Right forelimb (tissue), 1 donor: ENCODE data around the gene COPS2.

Experiments
- DNase-seq: peaks from one replicate; pipeline ENCODE4 v3.0.0-alpha.2; 2018

Gene COPS2

DNA sequence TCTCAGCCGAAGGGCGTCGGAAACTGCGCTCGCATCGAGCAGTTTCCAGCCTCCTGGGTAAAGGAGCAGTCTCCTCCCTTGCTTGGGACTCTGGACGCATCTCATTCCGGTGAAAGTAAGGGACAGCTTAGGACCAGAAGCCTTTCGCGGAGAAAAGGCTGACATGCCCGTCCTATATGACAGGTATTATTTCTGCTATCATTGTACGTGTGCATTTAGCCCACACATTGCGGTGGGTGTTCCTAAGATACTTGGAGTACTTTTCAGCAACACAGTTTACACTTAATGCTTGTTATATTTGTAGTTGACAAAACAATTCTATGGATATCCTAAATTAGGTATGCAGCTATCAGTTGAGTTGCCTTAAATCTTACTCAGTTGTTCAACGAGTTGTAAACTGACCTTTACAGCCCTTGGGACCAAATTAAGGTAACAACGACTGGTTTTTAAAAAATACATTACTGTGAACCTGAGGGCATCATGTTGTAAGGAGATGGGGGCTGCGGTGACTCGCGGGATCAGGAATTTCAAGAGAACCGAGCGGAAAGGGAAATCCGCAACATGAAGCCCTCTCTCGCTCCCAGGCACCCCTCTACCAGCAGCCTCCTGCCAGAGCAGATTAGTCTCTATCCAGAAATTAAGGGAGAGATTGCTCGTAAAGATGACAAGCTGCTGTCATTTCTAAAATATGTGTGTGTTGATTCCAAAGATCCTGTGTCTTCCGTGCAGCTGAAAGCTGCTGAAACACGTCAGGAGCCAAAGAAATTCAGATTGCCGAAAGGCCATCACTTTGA is 632 bp upstream of the COPS2 start:
- no peak for DNase-seq

- no peak for DNase-seq
Observed at GRCh38 chr15:49154799-49155109, 645 bp downstream of the COPS2 start.

DNA sequence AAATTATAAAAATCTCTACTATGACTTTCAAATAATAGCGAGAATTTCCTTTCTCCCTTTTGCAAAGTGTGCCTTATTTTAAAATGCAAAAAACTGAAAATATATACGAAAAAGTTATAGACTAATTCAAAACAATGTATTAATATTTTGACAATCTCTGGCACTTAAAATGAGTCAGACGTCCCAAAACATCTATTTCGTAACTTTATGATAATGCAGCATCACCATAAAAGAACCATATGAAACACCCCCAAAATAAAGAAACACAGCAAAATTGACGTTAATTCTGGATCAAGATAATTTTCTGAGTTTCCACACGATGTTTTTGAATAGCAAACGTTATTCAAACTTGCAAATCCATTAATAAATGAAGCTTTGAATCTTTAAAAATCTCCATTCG is 1.0 kb downstream of the COPS2 start:
- DNase-seq = no peak

GRCh38 chr15:49152552-49153312 is 2.7 kb downstream of the COPS2 start:
- DNase-seq = no peak

GRCh38 chr15:49151831-49152230 is 3.6 kb downstream of the COPS2 start:
- DNase-seq = no peak

- DNase-seq = no peak
Observed at GRCh38 chr15:49148727-49149126, 6.7 kb downstream of the COPS2 start.

- DNase-seq = no peak
Observed at GRCh38 chr15:49148298-49148697, 7.1 kb downstream of the COPS2 start.

DNA sequence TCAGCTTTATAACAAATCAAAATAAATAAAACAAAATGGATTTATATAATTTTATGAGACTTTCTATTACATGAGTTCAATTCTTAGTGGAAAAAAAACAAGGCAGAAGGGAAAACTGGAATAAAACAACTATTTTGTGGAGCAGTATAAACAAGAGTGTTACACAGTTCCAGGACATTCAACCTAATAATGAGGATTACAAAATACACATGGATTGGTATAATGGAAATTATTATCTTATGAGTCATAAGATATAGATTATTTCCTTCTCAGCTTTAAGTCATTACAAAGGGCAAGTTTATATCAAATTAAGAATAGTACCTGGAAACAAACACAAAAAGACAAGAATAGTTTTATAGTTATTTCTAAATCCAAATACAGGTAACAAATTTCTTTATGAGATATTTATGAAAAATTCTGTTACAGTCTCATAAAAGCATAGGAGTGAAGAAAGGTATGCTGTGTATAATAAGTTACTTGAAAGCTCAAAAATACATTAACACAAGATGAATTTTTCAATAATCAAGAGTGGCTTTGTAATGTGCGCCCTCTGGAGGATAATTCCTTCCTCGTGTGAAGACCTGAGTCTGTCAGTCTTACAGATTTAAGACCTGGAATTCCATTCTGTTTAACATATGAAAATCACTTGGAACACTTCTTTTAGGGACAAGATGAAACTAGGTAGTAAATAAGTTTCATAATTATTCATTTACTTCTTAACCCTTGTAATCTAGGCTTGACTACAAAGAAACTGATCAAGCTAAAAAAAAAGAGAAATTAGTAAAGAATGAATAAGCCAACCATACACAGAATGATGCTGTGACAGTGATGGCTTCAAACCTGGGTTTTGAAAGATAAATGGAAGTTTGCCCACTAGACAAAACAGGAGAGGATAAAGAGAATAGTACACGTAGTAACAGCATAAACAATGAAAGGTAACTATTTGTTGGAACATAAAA is 9.5 kb downstream of the COPS2 start:
- no peak for DNase-seq

- no peak for DNase-seq
Observed at GRCh38 chr15:49137861-49138260, 17.5 kb downstream of the COPS2 start.

DNA sequence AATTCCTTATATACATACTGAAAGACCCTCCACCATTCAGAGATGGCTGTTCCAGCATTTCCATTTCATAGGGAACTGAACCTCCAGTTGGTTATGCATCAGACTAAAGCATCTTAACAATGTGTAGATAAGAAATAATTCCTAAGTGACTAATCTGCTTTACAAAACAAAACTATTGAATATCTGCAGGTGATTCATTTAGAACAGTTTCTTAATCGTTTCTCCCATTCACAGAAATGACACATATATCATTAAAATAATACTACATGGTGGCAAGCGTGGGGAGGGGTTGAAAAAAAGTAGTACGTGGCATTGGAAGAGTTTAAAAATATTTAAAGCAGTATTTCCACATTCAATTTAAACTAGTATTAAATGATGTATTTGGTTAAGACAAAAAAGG is 19.5 kb downstream of the COPS2 start:
- DNase-seq = no peak

DNA sequence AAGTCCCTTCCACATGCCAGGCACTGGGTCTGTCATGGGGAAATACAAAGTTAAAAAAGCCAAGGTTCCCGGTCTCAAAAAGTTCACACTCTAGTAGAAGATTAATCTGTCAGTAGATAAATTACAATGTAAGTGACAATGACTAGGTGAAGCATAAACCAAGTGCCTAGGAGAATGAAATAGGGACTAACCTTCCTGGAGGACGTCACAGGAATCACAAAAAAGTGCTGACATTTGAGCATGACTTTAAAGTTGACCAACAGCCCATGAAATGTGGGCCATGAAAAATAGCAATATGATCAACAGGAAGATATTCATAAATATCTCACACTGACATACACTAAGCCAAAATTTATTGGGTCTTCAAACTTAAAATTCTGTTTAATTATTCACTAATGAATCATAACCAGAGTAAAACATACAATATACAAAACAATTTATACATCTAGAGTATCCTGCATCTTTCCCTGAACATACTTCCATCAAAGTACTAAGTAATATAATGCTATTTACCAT is 20.0 kb downstream of the COPS2 start:
- DNase-seq = no peak

DNA sequence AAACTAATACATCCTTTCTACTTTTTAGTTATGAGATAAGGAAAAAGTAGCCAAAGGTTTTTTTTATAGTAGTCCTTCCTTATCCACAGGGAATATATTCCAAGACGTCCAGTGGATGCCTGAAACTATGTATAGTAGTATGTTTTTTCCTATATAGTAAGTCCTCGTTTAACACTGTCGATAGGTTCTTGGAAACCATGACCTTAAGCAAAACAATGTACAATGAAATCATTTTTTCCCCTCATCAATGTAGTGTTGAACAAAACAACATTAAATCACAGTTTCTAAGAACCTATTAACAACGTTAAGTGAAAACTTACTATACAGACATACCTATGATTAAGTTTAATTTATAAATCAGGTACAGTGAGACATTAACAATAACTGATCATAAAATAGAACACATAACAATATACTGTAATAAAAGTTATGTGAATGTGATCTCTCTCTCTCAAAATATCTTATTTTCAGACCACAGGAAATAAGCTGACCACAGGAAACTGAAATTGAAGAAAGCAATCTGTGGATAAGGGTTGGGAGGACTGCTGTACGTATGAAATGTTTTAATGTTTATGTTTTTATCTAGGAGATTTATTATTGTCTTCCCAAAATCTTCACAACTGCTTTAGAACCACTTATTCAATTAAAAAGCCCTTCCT is 20.6 kb downstream of the COPS2 start:
- DNase-seq = no peak

DNA sequence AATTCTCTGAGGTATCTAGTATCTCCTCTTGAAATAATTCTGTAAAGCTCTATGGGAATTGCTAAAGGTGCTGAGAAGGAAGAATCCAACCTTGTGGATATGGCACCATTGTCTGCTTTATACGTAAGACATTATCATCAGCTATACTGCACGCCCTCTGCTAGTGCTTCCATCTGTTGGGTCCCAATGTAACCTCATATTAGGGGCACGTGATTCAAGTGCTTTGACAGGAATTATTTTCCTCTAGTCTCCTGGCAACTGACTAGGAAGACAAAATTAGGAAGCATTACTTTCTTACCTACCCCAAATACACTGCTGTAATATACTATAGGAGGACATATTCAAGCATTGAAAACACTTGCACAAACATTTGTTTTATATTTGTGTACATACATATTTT is 24.0 kb downstream of the COPS2 start:
- DNase-seq = no peak

GRCh38 chr15:49124371-49124770 is 31.0 kb downstream of the COPS2 start:
- DNase-seq = no peak

GRCh38 chr15:49122541-49123062 is 32.8 kb downstream of the COPS2 start:
- DNase-seq = no peak

DNA sequence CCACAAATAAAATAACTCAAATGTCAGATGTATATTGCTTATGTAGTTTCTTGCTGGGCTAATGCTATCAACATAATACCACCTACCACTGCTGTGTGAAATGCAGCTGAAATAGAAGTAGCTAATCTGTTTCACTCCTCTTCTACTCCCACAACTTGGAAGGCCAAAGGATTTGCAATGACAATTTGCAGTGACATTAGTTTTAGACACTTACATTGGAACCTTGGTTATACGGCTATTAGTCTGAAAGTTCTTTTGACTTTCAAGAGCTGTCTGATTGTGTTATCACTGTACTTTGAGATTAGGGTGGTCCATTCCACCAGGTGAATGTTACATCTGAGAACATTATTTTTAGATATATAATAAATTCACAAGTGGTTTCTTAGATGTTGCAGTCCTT is 33.5 kb downstream of the COPS2 start:
- DNase-seq = no peak

DNA sequence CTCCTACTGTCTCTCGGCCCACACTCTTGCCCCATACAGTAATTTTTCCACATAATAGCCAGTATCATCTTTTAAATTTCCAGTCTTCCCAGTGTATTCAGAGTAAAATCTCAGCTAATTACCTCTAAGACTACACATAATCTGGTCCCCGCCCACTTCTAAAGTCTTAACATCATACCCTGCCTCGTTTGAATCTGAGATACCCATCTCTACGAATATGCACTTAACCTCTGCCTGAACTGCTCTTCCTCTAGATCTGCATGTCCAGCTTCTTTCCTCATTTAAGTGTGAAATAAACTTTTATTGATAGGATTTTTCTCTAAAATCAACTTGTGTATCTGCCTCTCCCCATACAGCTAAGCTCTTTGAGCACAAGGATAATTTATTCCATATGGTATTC is 34.6 kb downstream of the COPS2 start:
- no peak for DNase-seq

GRCh38 chr15:49116108-49116857 is 39.1 kb downstream of the COPS2 start:
- no peak for DNase-seq

DNA sequence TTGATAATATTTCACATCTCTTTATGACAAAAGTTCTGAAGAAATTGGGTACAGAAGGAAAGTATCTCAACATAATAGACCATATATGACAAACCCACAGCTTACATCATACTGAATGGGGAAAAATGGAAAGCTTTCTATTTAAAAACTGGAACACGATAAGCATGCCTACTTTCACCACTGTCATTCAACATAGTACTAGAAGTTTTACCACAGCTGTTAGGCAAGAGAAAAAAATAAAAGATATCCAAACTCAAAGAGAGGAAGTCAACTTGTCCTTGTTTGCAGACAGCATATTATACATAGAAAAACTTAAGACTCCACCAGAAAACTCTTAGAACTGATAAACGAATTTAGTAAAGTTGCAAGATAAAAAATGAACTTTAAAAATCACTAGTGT is 40.3 kb downstream of the COPS2 start:
- no peak for DNase-seq

- no peak for DNase-seq
Observed at GRCh38 chr15:49110158-49110944, 45.0 kb downstream of the COPS2 start.

GRCh38 chr15:49103002-49103401 is 52.4 kb downstream of the COPS2 start:
- no peak for DNase-seq
